NOMO-1 treated with DMSO at 0.1 percent for 48 hours (cell line): ENCODE data around the gene GSTT2B.
"Not testable (repeated sequence)": the region's sequence is repeated elsewhere in the genome, so short reads cannot be mapped to it uniquely, and the experiment has no call there.

Experiments used
- DNase-seq: peaks from one replicate; lab custom pipeline; 2025; ENCODE audit not compliant: unreplicated experiment; lab: John Stamatoyannopoulos, UW

The GSTT2B gene

DNA sequence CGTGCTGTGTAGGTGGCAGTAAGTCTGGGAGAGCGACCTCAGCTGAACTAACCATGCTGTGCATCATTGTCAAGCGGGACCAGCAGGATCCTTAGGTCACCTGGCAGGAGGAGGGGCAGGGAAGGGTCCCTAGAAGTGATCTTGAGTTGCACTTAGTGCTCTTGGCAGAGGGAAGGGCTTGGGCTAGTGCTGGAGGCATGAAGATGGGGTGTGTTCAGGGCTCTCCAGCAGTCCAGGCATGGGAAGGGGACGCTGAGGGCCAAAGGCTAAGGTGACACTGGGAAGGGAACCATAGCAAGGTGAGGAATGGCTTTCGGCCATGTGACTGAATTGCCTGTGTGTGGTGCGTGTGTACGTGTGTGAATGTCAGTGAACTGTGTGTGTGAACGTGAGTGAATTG lies 25.1 kb upstream of the GSTT2B start:
- not testable (repeated sequence) for DNase-seq

- DNase-seq: peak; percentile 35
These were observed 23.4 kb upstream of the GSTT2B start for GRCh38 chr22:23984430-23984829.

DNA sequence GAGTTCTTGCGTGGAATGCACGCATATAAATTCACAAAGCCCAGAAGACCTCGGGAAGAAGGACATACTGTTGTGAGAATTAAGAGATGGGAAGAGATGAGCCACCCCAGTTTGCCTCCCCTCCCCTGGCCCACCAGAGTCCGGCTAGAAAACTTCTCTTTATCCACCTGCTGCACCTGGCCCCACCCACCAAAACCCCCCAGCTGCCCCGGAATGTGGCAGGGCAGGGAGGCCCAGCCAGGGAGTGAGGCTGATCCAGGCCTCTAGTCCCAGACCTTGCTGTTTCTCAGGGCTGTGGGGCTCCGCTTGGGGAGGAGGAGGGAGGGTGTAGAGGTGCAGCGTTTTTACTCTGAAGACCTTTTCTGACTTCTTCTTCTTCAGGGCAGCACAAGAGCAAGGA lies 19.6 kb upstream of the GSTT2B start:
- not testable (repeated sequence) for DNase-seq

GRCh38 chr22:23979557-23980240 lies 18.7 kb upstream of the GSTT2B start, which contains the start of gene GSTT2:
TSS of gene GSTT2 (plus strand) at chr22:23980134.
- DNase-seq: not testable (repeated sequence)

DNA sequence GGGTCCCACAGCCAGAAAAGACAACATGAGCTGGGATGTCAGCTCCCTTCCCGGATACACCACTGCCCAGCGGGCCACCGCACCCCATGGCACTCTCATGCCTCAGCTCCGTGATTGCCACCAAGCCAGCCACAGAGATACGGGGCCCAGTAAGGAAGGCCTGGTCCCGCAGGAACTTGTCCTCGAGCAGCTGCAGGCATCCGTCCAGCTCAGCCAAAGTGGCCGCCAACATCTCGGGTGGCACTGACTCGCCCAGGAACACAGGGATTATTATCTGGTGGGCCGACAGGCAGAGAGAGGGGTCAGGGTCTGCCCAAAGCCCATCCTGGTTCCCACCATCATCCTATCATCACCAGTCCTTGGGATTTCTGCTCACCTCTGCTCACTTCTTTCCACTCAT lies 16.3 kb upstream of the GSTT2B start:
- not testable (repeated sequence) for DNase-seq

DNA sequence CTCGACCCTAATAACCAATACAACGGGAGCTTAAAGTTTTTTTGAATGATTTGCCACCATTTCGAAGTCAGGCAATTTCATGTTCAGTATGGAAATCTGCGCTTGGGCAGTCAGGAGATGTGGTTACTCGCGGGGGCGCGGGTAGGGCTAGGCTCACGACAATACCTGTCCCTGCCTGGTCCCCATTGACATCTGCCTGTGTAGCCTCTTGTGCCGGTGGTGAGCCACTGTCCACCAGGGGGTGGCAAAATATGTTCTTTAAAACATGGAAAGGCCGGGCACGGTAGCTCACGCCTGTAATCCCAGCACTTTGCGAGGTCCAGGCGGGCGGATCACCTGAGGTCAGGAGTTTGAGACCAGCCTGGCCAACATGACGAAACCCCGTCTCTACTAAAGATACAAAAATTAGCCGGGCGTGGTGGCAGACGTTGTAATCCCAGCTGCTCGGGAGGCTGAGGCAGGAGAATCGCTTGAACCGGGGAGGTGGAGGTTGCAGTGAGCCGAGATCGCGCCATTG lies 13.9 kb upstream of the GSTT2B start:
- not testable (repeated sequence) for DNase-seq

- not testable (repeated sequence) for DNase-seq
These were observed 13.3 kb upstream of the GSTT2B start, which contains the start of gene DDT for GRCh38 chr22:23974345-23974744. TSS of gene DDT (minus strand) at chr22:23974441. CDS start at chr22:23974414, 27 bp downstream.

- DNase-seq: not testable (repeated sequence)
These were observed 10.9 kb upstream of the GSTT2B start for GRCh38 chr22:23971927-23972326.

DNA sequence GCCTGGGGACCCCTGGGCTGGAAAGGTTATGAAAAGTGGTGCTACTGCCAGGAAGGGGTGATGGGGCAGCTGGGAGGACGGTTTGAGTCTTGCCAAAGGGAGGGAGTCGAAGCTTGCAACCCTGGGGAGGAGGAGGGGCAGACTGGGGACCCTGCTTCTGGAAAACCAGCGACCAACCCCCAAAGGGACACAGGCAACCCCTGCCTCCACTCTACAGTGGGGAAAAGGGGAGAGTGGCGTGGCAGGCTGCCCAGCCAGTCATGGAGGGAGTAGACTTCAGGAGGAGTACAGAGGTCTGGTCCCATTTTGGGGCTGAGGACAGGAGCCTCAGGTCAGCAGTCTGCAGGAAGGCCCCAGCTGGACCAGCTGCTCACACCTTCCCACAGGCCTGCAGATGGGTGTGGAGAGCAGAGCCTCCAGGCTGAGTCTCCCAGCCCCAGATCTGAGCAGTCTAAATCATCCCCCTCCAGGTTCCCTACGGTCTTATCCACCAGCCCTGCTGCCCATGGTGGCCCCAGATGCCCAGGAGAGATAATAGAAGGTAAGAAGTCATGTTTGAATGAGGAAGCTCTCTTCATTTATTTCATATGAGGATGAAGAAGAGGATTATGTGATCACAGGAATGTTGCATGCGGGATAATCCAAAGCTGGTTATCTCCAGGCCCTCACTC lies 10.0 kb upstream of the GSTT2B start:
- DNase-seq: no peak

- no peak for DNase-seq
These were observed 9.2 kb upstream of the GSTT2B start for GRCh38 chr22:23970201-23970641.

- DNase-seq: no peak
These were observed 8.1 kb upstream of the GSTT2B start for GRCh38 chr22:23969071-23969470.

DNA sequence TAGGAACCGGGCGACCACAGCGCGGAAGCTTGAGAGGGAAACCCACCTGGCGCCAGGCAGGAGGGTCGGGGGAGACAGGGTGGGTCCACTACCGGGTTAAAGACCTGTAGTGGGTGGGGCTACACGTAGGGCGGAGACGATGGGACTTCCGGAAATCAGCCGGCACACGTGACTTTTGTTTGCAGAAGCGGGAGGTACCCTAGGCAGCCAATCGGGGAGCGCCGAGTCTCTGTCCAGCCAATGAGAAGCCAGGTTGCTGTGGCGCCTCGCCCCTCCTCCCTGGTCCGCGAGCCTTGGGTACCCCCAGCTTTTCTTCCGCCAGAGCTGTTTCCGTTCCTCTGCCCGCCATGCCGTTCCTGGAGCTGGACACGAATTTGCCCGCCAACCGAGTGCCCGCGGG lies 5.6 kb upstream of the GSTT2B start, which contains the start of gene DDTL:
DDTL (plus strand) TSS at position 321 of the 400 bp plus-strand sequence; CDS start at position 348, 27 bp downstream.
- DNase-seq: not testable (repeated sequence)

DNA sequence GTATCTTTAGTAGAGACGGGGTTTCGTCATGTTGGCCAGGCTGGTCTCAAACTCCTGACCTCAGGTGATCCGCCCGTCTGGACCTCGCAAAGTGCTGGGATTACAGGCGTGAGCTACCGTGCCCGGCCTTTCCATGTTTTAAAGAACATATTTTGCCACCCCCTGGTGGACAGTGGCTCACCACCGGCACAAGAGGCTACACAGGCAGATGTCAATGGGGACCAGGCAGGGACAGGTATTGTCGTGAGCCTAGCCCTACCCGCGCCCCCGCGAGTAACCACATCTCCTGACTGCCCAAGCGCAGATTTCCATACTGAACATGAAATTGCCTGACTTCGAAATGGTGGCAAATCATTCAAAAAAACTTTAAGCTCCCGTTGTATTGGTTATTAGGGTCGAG lies 5.1 kb upstream of the GSTT2B start:
- not testable (repeated sequence) for DNase-seq

DNA sequence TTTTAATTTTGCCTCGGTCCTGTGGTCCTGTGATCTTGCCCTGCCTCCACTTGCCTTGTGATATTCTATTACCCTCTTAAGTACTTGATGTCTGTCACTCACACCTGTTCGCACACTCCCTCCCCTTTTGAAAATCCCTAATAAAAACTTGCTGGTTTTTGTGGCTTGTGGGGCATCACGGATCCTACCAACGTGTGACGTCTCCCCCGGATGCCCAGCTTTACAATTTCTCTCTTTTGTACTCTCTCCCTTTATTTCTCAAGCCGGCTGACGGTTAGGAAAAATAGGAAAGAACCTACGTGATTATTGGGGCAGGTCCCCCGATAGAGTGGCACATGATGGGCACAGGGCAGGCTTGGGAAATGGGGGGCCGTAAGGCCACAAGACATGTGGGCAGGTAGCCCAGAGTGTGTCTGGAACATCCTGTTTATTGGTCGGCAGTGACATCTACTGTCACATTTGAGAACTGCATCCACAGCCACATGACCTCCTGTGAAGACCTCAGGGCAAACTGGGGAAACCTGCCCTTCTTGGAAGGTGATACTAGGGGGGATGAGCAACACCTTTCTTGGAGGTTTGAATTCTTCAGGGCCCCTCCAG lies 4.6 kb downstream of the GSTT2B start:
- DNase-seq: peak; percentile 14

GRCh38 chr22:23955886-23956285 lies 5.1 kb downstream of the GSTT2B start:
- not testable (repeated sequence) for DNase-seq

- not testable (repeated sequence) for DNase-seq
These were observed 6.0 kb downstream of the GSTT2B start for GRCh38 chr22:23954991-23955305.

GRCh38 chr22:23954193-23954990 lies 6.6 kb downstream of the GSTT2B start:
- not testable (repeated sequence) for DNase-seq

DNA sequence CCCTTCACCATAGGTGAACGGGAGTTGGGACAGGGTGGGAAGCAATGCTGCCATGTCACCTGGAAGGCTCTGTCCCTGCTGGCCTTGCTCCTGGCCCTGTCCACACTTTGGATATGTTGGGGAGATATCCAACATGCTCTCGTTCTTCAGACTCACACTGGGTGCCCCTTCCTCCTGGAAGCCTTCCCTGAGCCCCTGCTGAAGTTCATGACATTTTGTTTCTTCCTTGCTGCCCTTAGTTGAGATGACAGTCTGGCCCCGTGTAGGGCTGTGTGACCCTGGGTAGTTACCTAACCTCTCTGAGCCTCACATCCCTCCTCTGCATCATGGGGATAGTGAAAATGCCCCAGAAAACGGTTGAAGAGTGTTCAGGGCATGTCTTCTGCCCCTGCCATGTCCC lies 7.5 kb downstream of the GSTT2B start:
- DNase-seq: not testable (repeated sequence)

GRCh38 chr22:23952794-23953405 lies 8.1 kb downstream of the GSTT2B start:
- DNase-seq: not testable (repeated sequence)

DNA sequence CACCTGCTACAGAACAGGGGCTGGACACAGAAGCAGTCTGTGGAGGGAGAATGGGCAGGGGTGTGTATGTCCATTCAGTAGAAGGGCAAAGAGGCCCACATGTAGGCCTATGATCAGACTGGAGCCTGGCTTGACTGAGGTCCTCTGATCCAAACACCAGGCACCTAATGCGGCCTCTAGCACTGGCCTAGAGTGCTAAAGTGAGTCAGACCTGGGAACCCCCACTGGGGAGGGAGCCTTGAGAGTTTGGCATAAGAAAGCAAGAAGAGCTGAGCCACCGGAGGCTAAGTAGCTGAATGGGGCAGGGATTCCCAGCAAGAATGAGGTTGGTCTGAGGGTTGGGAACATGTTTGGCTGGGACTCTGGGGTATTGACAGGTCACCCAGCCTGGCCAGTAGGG lies 9.6 kb downstream of the GSTT2B start:
- not testable (repeated sequence) for DNase-seq
